HFFc6 (cell line): Measurements from ENCODE around the gene TTBK1. TPM values are rescaled to one million over a fixed set of nuclear protein-coding genes. Genes with fewer than 3 reads are reported as not detected.

ENCODE experiments used
- DNase-seq: peaks from one replicate; pipeline ENCODE4 v3.0.0-alpha.2; 2018
- H3K27ac Mint-ChIP-seq: 2 replicates; pipeline ENCODE4 v1.8.0; 2020; ENCODE audit warnings: mild to moderate bottlenecking, mixed read lengths
- H3K27me3 Mint-ChIP-seq: 2 replicates; pipeline ENCODE4 v1.8.0; 2021; ENCODE audit warnings: mild to moderate bottlenecking, moderate library complexity, mixed read lengths; ENCODE audit not compliant: insufficient read depth
- H3K36me3 Mint-ChIP-seq: 2 replicates; pipeline ENCODE4 v1.8.0; 2021; ENCODE audit warnings: low read depth, mixed read lengths
- H3K4me1 Mint-ChIP-seq: 2 replicates; pipeline ENCODE4 v1.8.0; 2020; ENCODE audit warnings: low read depth, mixed read lengths
- H3K4me3 Mint-ChIP-seq: 2 replicates; pipeline ENCODE4 v1.8.0; 2020; ENCODE audit warnings: mild to moderate bottlenecking, moderate library complexity, mixed read lengths
- H3K9me3 Mint-ChIP-seq: 2 replicates; pipeline ENCODE4 v1.8.0; 2020; ENCODE audit warnings: mild to moderate bottlenecking, mixed read lengths
- CTCF ChIP-seq: fragments of 200-600 bp; sonication (generic); IDR thresholded peaks from 2 replicates; pipeline ENCODE4 v1.5.0; 2021; ENCODE audit warnings: antibody characterized with exemption, mild to moderate bottlenecking
- long read RNA-seq: library from polyadenylated mRNA; unstranded; transcript quantifications from one replicate; pipeline ENCODE4 v2.0.0, GENCODE V29; 2019
- total RNA-seq, 6 experiments: library from RNA; stranded (reverse); fragmentation: NEBNext Ultra II Directional; extraction: Animal tissue kit (Norgen Biotek cat#: 25700); gene quantifications; 2 replicates in 1 of 6; 3 replicates in 5 of 6; pipeline ENCODE4 v1.2.3, GENCODE V29; 2021

The TTBK1 gene
- total RNA-seq, result not detected
- long read RNA-seq, result 0 reads

DNA sequence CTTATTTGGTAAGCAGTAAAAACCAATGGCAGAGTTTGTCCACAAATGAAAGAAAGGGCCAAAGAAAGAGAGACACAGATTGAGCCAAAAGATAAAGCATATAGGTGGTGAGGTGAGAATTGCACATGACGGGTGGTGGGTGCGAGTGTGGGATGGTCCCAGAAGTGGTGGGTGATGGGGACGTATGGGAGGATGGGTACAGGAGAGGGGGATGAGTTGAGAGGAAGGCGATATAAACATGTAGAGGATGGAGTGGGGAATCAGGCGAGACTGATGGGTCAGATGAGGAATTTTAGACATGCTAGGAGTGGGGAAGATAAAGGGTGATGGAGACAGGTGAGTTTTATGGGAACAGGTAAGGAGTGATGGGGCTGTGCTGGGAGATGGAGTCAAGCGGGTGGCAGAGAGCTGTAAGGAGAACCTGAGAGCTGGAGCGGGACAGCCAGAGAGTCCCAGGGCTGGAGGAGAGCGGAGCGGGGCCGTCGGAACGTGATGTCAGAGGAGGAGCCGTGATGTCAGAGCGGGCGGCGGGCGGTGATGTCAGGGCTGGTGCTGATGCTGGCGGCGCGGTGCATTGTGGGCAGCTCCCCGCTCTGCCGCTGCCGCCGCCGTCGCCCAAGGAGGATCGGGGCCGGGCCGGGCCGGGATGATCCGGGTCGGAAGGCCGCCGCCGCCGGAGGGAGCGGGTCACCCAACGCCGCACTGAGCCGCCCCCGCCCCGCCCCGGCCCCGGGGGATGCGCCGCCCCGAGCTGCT lies at the start of gene TTBK1:
TTBK1 (plus strand) TSS at position 574 of the 756 bp plus-strand sequence. CDS start 3,180 bp downstream, outside the sequence.
- Mint-ChIP-seq H3K4me1 (no peaks in the 10 kb centered on the region), H3K36me3 (peaks cover 10% of the 10 kb centered on the region), H3K4me3 (no peak within 1 kb of the TSS), H3K9me3 (peaks cover 19% of the 10 kb centered on the region), H3K27ac (no peak within 1 kb of the TSS), H3K27me3 (peaks cover 32% of the 10 kb centered on the region)
- TF ChIP-seq CTCF, result no peak
- DNase-seq, result no peak

GRCh38 chr6:43193929-43194328 lies 49.4 kb upstream of the TTBK1 start:
- TF ChIP-seq CTCF, result no peak
- H3K9me3 Mint-ChIP-seq, result no peaks in the 10 kb centered on the region
- no peak overlapping the region for H3K4me3 Mint-ChIP-seq
- peaks cover 11% of the 10 kb centered on the region; the same call in 1 of the 2 replicates for H3K36me3 Mint-ChIP-seq
- no peaks in the 10 kb centered on the region for H3K27me3 Mint-ChIP-seq
- no peak overlapping the region for H3K27ac Mint-ChIP-seq
- H3K4me1 Mint-ChIP-seq, result no peaks in the 10 kb centered on the region
- DNase-seq, result no peak

DNA sequence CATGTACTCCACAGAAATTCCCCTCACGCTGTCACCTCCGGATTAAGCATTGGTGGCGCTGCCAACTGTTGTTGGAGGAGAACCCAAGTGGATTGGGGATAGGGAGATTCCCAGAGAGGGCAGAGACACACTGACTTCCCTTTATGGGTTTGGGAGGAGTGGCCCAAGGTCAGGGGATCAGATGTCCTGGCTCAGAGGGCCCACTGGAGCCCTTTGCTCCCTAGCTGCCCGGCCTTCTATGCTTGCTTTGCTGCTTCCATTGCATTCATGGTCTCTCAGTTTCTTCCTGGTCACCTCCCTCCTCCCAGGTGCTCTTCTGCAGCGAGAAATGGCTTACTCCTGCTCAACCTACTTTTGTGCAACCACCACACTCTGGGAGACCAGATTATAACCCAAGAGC lies 46.9 kb upstream of the TTBK1 start:
- H3K27ac Mint-ChIP-seq, result no peak overlapping the region
- peaks cover 11% of the 10 kb centered on the region; the same call in 1 of the 2 replicates for H3K36me3 Mint-ChIP-seq
- no peaks in the 10 kb centered on the region for H3K27me3 Mint-ChIP-seq
- no peak for DNase-seq
- TF ChIP-seq CTCF, result no peak
- H3K9me3 Mint-ChIP-seq, result no peaks in the 10 kb centered on the region
- H3K4me3 Mint-ChIP-seq, result no peak overlapping the region
- H3K4me1 Mint-ChIP-seq, result no peaks in the 10 kb centered on the region

DNA sequence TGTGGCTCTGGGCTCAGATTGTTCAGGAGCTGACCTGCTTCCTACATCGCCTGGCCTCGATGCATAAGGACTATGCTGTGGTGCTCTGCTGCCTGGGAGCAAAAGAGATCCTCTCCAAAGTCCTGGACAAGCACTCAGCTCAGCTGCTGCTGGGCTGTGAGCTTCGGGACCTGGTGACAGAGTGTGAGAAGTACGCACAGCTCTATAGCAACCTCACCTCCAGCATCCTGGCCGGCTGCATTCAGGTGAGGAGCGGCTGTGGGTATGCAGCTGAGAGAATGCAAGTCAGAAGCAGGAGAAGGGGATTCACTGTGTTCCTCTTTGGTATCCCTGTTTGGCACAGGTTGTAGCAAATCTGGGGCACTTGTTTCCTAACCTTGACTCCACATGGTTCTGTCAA lies 43.4 kb upstream of the TTBK1 start:
- TF ChIP-seq CTCF, result no peak
- Mint-ChIP-seq H3K27ac (no peak overlapping the region), H3K4me1 (no peaks in the 10 kb centered on the region), H3K9me3 (no peaks in the 10 kb centered on the region), H3K36me3 (peaks cover under 1% of the 10 kb centered on the region), H3K4me3 (no peak overlapping the region), H3K27me3 (no peaks in the 10 kb centered on the region)
- DNase-seq, result no peak

DNA sequence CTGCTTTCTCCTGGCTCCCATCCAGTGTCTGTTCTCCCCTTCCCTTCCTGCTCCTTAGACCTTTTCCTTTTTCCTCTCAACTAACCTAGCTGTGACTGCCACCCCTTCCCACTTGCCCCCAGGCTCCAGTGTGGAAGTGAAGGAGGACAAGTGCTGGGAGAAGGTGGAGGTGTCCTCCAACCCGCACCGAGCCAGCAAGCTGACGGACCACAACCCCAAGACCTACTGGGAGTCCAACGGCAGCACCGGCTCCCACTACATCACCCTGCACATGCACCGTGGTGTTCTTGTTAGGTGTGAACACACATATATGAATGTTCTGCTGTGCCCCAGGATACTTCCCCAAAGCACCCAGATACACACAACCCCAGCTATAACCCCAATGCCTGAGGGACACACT lies 42.7 kb upstream of the TTBK1 start:
- DNase-seq, result no peak
- no peaks in the 10 kb centered on the region for H3K4me1 Mint-ChIP-seq
- peaks cover 7% of the 10 kb centered on the region for H3K36me3 Mint-ChIP-seq
- no peak overlapping the region for H3K27ac Mint-ChIP-seq
- H3K27me3 Mint-ChIP-seq, result no peaks in the 10 kb centered on the region
- H3K9me3 Mint-ChIP-seq, result no peaks in the 10 kb centered on the region
- TF ChIP-seq CTCF, result no peak
- H3K4me3 Mint-ChIP-seq, result no peak overlapping the region
